CD14-positive monocyte (primary cell): ENCODE measurements around the gene BID. TPM values are rescaled to one million over a fixed set of nuclear protein-coding genes. Genes with fewer than 3 reads are reported as not detected.

Experiments
- DNase-seq, 3 donors: peaks; one replicate each; pipeline ENCODE4 v3.0.0-alpha.2; 2011 to 2022
- H2AFZ ChIP-seq: 2 replicates; pipeline ENCODE4 v1.6.0; 2012; ENCODE audit warnings: mild to moderate bottlenecking, low read depth, low read length, inconsistent platforms; ENCODE audit not compliant: insufficient read depth, poor library complexity, severe bottlenecking
- H3K27ac ChIP-seq, 2 donors: 1 replicate in 1 of 2; 2 replicates in 1 of 2; pipeline ENCODE4 v1.5.1; 2012 to 2013; ENCODE audit warnings: low read length in 2 of 2, control low read depth in 1 of 2, inconsistent platforms in 1 of 2, low read depth in 1 of 2, mild to moderate bottlenecking in 1 of 2
- H3K27me3 ChIP-seq, 2 donors: one replicate each; pipeline versions ENCODE4 v1.6.0 to v1.6.1; 2011 to 2013; ENCODE audit warnings: low read length in 2 of 2; ENCODE audit not compliant: control insufficient read depth in 2 of 2, insufficient read depth in 2 of 2
- H3K36me3 ChIP-seq, 2 donors: replicated peaks in 1 of 2; 1 replicate in 1 of 2; 2 replicates in 1 of 2; pipeline versions ENCODE4 v1.5.1 to v1.6.1; 2012 to 2013; ENCODE audit warnings: low read length in 2 of 2, control low read depth in 1 of 2, inconsistent platforms in 1 of 2, mild to moderate bottlenecking in 1 of 2; ENCODE audit not compliant: insufficient read depth in 2 of 2, control insufficient read depth in 1 of 2
- H3K4me1 ChIP-seq, 2 donors: 1 replicate in 1 of 2; 2 replicates in 1 of 2; pipeline versions ENCODE4 v1.5.1 to v1.6.1; 2012 to 2013; ENCODE audit warnings: low read length in 2 of 2, control low read depth in 1 of 2, inconsistent platforms in 1 of 2, mild to moderate bottlenecking in 1 of 2, moderate library complexity in 1 of 2; ENCODE audit not compliant: insufficient read depth in 2 of 2, control insufficient read depth in 1 of 2
- H3K4me2 ChIP-seq: replicated peaks from 2 replicates; pipeline ENCODE3; 2012; ENCODE audit warnings: low read length, moderate library complexity, mild to moderate bottlenecking; ENCODE audit not compliant: poor library complexity, severe bottlenecking; ENCODE audit errors: extremely low read depth
- H3K4me3 ChIP-seq, 3 experiments: fragments of 200-600 bp in 1 of 3; sonication (generic) in 1 of 3; replicated peaks in 1 of 3; 1 replicate in 2 of 3; 2 replicates in 1 of 3; pipeline ENCODE4 v1.5.1; 2011 to 2013; ENCODE audit warnings: low read length in 3 of 3, mild to moderate bottlenecking in 3 of 3, control low read depth in 2 of 3, low read depth in 2 of 3, inconsistent platforms in 1 of 3, moderate library complexity in 1 of 3
- H3K79me2 ChIP-seq: 2 replicates; pipeline ENCODE4 v1.6.0; 2012; ENCODE audit warnings: mild to moderate bottlenecking, control low read depth, inconsistent platforms, low read length, moderate library complexity; ENCODE audit not compliant: insufficient read depth
- H3K9ac ChIP-seq: 2 replicates; pipeline ENCODE4 v1.6.0; 2017; ENCODE audit warnings: low read length, mild to moderate bottlenecking; ENCODE audit not compliant: insufficient read depth, poor library complexity, severe bottlenecking
- H3K9me3 ChIP-seq, 2 donors: replicated peaks in 1 of 2; 1 replicate in 1 of 2; 2 replicates in 1 of 2; pipeline versions ENCODE4 v1.5.1 to v1.6.1; 2012 to 2013; ENCODE audit warnings: low read length in 2 of 2, control low read depth in 1 of 2; ENCODE audit not compliant: control insufficient read depth in 1 of 2, insufficient read depth in 1 of 2
- H4K20me1 ChIP-seq: 2 replicates; pipeline ENCODE4 v1.6.0; 2012; ENCODE audit warnings: mild to moderate bottlenecking, low read length, control low read depth, moderate library complexity; ENCODE audit not compliant: insufficient read depth
- H3K27ac Mint-ChIP-seq, 7 donors: one replicate each; pipeline ENCODE4 v1.8.0; 2020; ENCODE audit warnings: mild to moderate bottlenecking in 7 of 7, mixed read lengths in 7 of 7, moderate library complexity in 6 of 7, inconsistent platforms in 2 of 7
- H3K27me3 Mint-ChIP-seq, 3 donors: one replicate each; pipeline ENCODE4 v1.8.0; 2021 to 2022; ENCODE audit warnings: low read depth in 3 of 3, mild to moderate bottlenecking in 3 of 3, mixed read lengths in 3 of 3, moderate library complexity in 3 of 3, inconsistent platforms in 1 of 3
- H3K36me3 Mint-ChIP-seq, 2 donors: one replicate each; pipeline ENCODE4 v1.8.0; 2020; ENCODE audit warnings: mixed read lengths in 2 of 2, inconsistent platforms in 1 of 2, mild to moderate bottlenecking in 1 of 2
- H3K4me1 Mint-ChIP-seq: one replicate; pipeline ENCODE4 v1.8.0; 2020; ENCODE audit warnings: mild to moderate bottlenecking, mixed read lengths
- H3K4me3 Mint-ChIP-seq, 2 donors: one replicate each; pipeline ENCODE4 v1.8.0; 2020; ENCODE audit warnings: mild to moderate bottlenecking in 2 of 2, mixed read lengths in 2 of 2, moderate library complexity in 1 of 2
- H3K9me3 Mint-ChIP-seq, 7 donors: one replicate each; pipeline ENCODE4 v1.8.0; 2020 to 2022; ENCODE audit warnings: mixed read lengths in 7 of 7, mild to moderate bottlenecking in 6 of 7, moderate library complexity in 6 of 7, inconsistent platforms in 2 of 7
- WGBS: methylation state at CpG from one replicate; pipeline ENCODE4 v1.1.5; 2013; ENCODE audit warnings: missing lambda C conversion rate; ENCODE audit not compliant: insufficient coverage; 5-methylcytosine and 5-hydroxymethylcytosine counted together
- intact Hi-C, 2 donors: fragments of 100-400 bp; cut with micrococcal nuclease; formaldehyde crosslinking; loops; one replicate each; pipeline versions ENCODE4 v1.15.0 to v1.15.1; 2023
- polyA plus RNA-seq, 3 donors: library from polyadenylated mRNA; depleted of rRNA in 1 of 3; unstranded in 2 of 3; stranded (reverse) in 1 of 3; fragments of 300-500 nt in 2 of 3; fragments of >200 nt in 1 of 3; fragmentation: Illumina TruSeq in 2 of 3; gene quantifications; 1 replicate in 2 of 3; 2 replicates in 1 of 3; pipeline ENCODE4 v1.2.3, GENCODE V29; 2012 to 2021
- TF ChIP-seq, protein P1 (sequence below): fragments of 200-600 bp; IDR thresholded peaks from one replicate; pipeline ENCODE4 v1.8.0; 2022; ENCODE audit warnings: antibody characterized with exemption, mild to moderate bottlenecking

The BID gene
- polyA plus RNA-seq, 3 donors: 199 to 423 (median 391) TPM

DNA sequence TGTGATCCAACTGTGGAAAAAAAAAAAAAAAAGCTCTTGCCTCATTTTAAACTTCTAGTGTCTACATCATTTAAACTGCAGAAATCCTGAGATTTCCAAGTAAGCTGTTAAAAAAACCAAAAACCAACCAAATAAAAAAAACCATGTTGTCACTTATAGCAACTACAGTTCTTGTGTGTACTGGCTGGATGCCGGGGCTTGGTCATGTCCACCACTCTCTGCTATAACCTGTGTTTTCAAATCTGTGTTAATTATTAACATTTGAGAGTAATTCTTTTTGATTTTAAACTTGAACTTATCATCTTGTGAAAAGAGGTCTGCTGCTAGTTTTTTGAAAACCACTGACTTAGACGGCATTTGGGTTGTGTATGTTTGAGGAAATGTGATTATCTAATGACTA lies 32.2 kb upstream of the BID start:
- no peaks in the 10 kb centered on the region for H3K4me1 Mint-ChIP-seq
- WGBS: 33% methylated on average over 1 of the region's 2 CpGs
- H3K4me3 Mint-ChIP-seq: no peak overlapping the region
- no peak overlapping the region for H3K27ac Mint-ChIP-seq
- Histone ChIP-seq H3K9me3 (no peaks in the 10 kb centered on the region), H3K27ac (no peak overlapping the region), H3K27me3 (no peaks in the 10 kb centered on the region), H3K4me2 (no peak overlapping the region), H3K36me3 (no peaks in the 10 kb centered on the region), H3K4me1 (no peaks in the 10 kb centered on the region), H3K79me2 (no peaks in the 10 kb centered on the region), H4K20me1 (no peaks in the 10 kb centered on the region), H3K9ac (no peak overlapping the region), H3K4me3 (no peak overlapping the region), H2AFZ (no peak overlapping the region)
- peaks cover 0 to 2% (median 0%) of the 10 kb centered on the region in 7 donors for H3K9me3 Mint-ChIP-seq
- TF ChIP-seq, protein P1, sequence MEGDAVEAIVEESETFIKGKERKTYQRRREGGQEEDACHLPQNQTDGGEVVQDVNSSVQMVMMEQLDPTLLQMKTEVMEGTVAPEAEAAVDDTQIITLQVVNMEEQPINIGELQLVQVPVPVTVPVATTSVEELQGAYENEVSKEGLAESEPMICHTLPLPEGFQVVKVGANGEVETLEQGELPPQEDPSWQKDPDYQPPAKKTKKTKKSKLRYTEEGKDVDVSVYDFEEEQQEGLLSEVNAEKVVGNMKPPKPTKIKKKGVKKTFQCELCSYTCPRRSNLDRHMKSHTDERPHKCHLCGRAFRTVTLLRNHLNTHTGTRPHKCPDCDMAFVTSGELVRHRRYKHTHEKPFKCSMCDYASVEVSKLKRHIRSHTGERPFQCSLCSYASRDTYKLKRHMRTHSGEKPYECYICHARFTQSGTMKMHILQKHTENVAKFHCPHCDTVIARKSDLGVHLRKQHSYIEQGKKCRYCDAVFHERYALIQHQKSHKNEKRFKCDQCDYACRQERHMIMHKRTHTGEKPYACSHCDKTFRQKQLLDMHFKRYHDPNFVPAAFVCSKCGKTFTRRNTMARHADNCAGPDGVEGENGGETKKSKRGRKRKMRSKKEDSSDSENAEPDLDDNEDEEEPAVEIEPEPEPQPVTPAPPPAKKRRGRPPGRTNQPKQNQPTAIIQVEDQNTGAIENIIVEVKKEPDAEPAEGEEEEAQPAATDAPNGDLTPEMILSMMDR: no peak
- H3K36me3 Mint-ChIP-seq: no peaks in the 10 kb centered on the region
- intact Hi-C loops: no loop called here
- no peak for DNase-seq
- H3K27me3 Mint-ChIP-seq: peaks cover 0 to 1% (median 1%) of the 10 kb centered on the region in 3 donors

DNA sequence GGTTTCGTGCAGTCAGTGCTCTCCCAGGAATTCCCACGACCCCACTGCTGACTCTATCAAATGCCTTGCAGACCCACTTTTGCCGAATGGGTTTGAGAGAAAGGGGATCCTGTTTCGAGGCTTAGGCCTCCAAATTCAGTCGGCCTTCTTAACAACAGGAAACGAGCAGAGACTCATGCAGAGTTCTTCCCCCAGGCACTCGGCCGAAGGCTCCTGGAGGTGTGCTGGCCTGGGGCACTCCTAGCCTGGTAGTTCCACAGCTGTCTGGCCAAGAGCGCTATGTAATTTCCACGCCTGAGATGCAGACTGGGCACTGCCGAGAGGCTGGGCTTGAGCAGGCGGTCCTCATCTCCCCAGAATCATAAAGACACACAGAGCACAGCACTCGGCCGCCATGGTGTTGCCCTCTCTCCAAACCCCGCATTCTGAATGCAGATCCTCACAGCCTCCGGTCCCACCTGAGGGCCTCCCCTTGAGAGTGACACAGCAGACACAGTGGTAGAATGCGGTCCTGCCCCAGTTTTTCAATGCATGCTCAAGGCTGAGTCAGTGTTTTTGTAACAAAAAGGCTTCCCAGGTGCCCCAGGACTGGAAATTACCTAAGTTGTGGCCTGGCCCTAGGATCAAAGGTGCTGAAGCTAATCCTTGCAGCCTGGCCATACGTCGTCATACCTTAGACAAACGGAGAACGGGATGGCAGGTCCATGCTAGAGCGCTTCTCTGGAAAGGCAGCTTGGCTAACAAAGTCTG lies 30.2 kb upstream of the BID start:
- no peak overlapping the region for H3K27ac ChIP-seq
- no peaks in the 10 kb centered on the region for H3K36me3 ChIP-seq
- WGBS: 95% methylated on average over 22 of the region's 22 CpGs
- H3K27me3 ChIP-seq: no peaks in the 10 kb centered on the region
- Mint-ChIP-seq H3K36me3 (no peaks in the 10 kb centered on the region), H3K9me3 (peaks cover 0 to 2% (median 0%) of the 10 kb centered on the region in 7 donors), H3K4me3 (no peak overlapping the region), H3K27ac (no peak overlapping the region), H3K27me3 (peaks cover 0 to 3% (median 1%) of the 10 kb centered on the region in 3 donors), H3K4me1 (peaks cover 14% of the 10 kb centered on the region)
- H3K4me1 ChIP-seq: peaks cover 5 to 7% of the 10 kb centered on the region in 2 donors
- TF ChIP-seq, protein P1: no peak
- H2AFZ ChIP-seq: no peak overlapping the region
- no peak for DNase-seq
- intact Hi-C loops: no loop called here
- no peak overlapping the region for H3K4me3 ChIP-seq
- H3K79me2 ChIP-seq: no peaks in the 10 kb centered on the region
- H3K9me3 ChIP-seq: no peaks in the 10 kb centered on the region
- H3K9ac ChIP-seq: no peak overlapping the region
- H3K4me2 ChIP-seq: no peak overlapping the region
- H4K20me1 ChIP-seq: no peaks in the 10 kb centered on the region
